Smooth muscle cell (in vitro differentiated cells): ENCODE results near the gene KIAA0513. TPM values are rescaled to one million over a fixed set of nuclear protein-coding genes. Genes with fewer than 3 reads are reported as not detected.

Experiments used
- DNase-seq: peaks from one replicate; lab custom pipeline; 2025; ENCODE audit not compliant: unreplicated experiment; lab: John Stamatoyannopoulos, UW
- H2AFZ ChIP-seq: fragments of 200-600 bp; sonication (generic); 2 replicates; pipeline ENCODE4 v1.6.0; 2016; ENCODE audit warnings: antibody characterized with exemption, low read depth, mild to moderate bottlenecking
- H3F3A ChIP-seq: fragments of 200-600 bp; sonication (generic); 2 replicates; pipeline ENCODE4 v1.6.0; 2017; ENCODE audit warnings: antibody characterized with exemption, low read depth
- H3K27ac ChIP-seq: fragments of 200-600 bp; sonication (generic); 2 replicates; pipeline ENCODE4 v1.5.1; 2016; ENCODE audit warnings: low read depth, mild to moderate bottlenecking
- H3K27me3 ChIP-seq: fragments of 200-600 bp; sonication (generic); 2 replicates; pipeline ENCODE4 v1.6.1; 2016; ENCODE audit warnings: low read depth, mild to moderate bottlenecking
- H3K36me3 ChIP-seq: fragments of 200-600 bp; sonication (generic); 2 replicates; pipeline ENCODE4 v1.5.1; 2016; ENCODE audit warnings: low read depth
- H3K4me1 ChIP-seq: fragments of 200-600 bp; sonication (generic); 2 replicates; pipeline ENCODE4 v1.5.1; 2016; ENCODE audit warnings: low read depth
- H3K4me2 ChIP-seq: fragments of 200-600 bp; sonication (generic); 2 replicates; pipeline ENCODE4 v1.6.0; 2016; ENCODE audit warnings: mild to moderate bottlenecking
- H3K4me3 ChIP-seq: fragments of 200-600 bp; sonication (generic); 2 replicates; pipeline ENCODE4 v1.5.1; 2016; ENCODE audit warnings: mild to moderate bottlenecking
- H3K79me2 ChIP-seq: fragments of 200-600 bp; sonication (generic); 2 replicates; pipeline ENCODE4 v1.6.0; 2016; ENCODE audit warnings: low read depth, mild to moderate bottlenecking
- H3K9ac ChIP-seq: fragments of 200-600 bp; sonication (generic); 2 replicates; pipeline ENCODE4 v1.6.0; 2016; ENCODE audit warnings: low read depth
- H3K9me3 ChIP-seq: fragments of 200-600 bp; sonication (generic); replicated peaks from 2 replicates; pipeline ENCODE4 v1.5.1; 2016; ENCODE audit warnings: low read depth
- H4K20me1 ChIP-seq: fragments of 200-600 bp; sonication (generic); 2 replicates; pipeline ENCODE4 v1.6.0; 2016; ENCODE audit warnings: low read depth
- CTCF ChIP-seq: fragments of 200-600 bp; sonication (generic); IDR thresholded peaks from 2 replicates; pipeline ENCODE4 v1.5.1; 2017; ENCODE audit warnings: borderline replicate concordance, mild to moderate bottlenecking, antibody characterized with exemption; ENCODE audit not compliant: insufficient read depth, poor library complexity, severe bottlenecking
- WGBS: methylation state at CpG from one replicate; pipeline ENCODE4 v1.1.7; 2016; ENCODE audit warnings: low lambda C conversion rate; 5-methylcytosine and 5-hydroxymethylcytosine counted together
- polyA plus RNA-seq: library from polyadenylated mRNA; unstranded; fragments of >200 nt; fragmentation: Nextera tagmentation; extraction: Ambion mirVana; gene quantifications from 2 replicates; pipeline ENCODE4 v1.2.1, GENCODE V29; 2016
- total RNA-seq: library from RNA; depleted of rRNA; stranded (reverse); fragments of >200 nt; gene quantifications from 2 replicates; pipeline ENCODE4 v1.2.3, GENCODE V29; 2014

KIAA0513 gene
- total and polyA plus RNA-seq, 2 experiments from 2014 or later: 3.2 to 3.3 TPM

- Histone ChIP-seq H3K36me3 (no peaks in the 10 kb centered on the region), H4K20me1 (no peaks in the 10 kb centered on the region), H3K27ac (no peak overlapping the region), H3K4me2 (no peak overlapping the region), H3F3A (no peaks in the 10 kb centered on the region), H2AFZ (no peak overlapping the region), H3K79me2 (no peaks in the 10 kb centered on the region), H3K9me3 (no peaks in the 10 kb centered on the region), H3K4me3 (no peak overlapping the region), H3K9ac (no peak overlapping the region), H3K4me1 (no peaks in the 10 kb centered on the region), H3K27me3 (no peaks in the 10 kb centered on the region)
- WGBS: 92% methylated on average over 10 of the region's 11 CpGs
- DNase-seq: no peak
- TF ChIP-seq CTCF: no peak
Measured at GRCh38 chr16:85104821-85105391, 77.3 kb downstream of the KIAA0513 start.

- DNase-seq: no peak
- Histone ChIP-seq H3K36me3 (no peaks in the 10 kb centered on the region), H3K4me3 (no peak overlapping the region), H3F3A (no peaks in the 10 kb centered on the region), H3K9ac (no peak overlapping the region), H3K4me1 (no peaks in the 10 kb centered on the region), H3K27ac (no peak overlapping the region), H3K27me3 (no peaks in the 10 kb centered on the region), H2AFZ (no peak overlapping the region), H3K4me2 (no peak overlapping the region), H4K20me1 (no peaks in the 10 kb centered on the region), H3K9me3 (no peaks in the 10 kb centered on the region), H3K79me2 (no peaks in the 10 kb centered on the region)
- no peak for TF ChIP-seq CTCF
- WGBS: 74% methylated on average over 5 of the region's 5 CpGs
Measured at GRCh38 chr16:85105475-85105874, 77.9 kb downstream of the KIAA0513 start.

- H3K36me3 ChIP-seq: no peaks in the 10 kb centered on the region
- no peak overlapping the region for H3K27ac ChIP-seq
- no peak overlapping the region for H2AFZ ChIP-seq
- no peak for DNase-seq
- no peaks in the 10 kb centered on the region for H3K9me3 ChIP-seq
- no peak overlapping the region for H3K4me3 ChIP-seq
- 91% methylated on average over 9 of the region's 9 CpGs for WGBS
- TF ChIP-seq CTCF: no peak
- H3F3A ChIP-seq: no peaks in the 10 kb centered on the region
- H3K9ac ChIP-seq: no peak overlapping the region
- no peaks in the 10 kb centered on the region for H3K27me3 ChIP-seq
- no peaks in the 10 kb centered on the region for H3K79me2 ChIP-seq
- no peaks in the 10 kb centered on the region for H4K20me1 ChIP-seq
- H3K4me1 ChIP-seq: no peaks in the 10 kb centered on the region
- H3K4me2 ChIP-seq: no peak overlapping the region
Measured at GRCh38 chr16:85107083-85107482, 79.5 kb downstream of the KIAA0513 start.

- H3K9ac ChIP-seq: no peak overlapping the region
- H3K36me3 ChIP-seq: no peaks in the 10 kb centered on the region
- no peak for DNase-seq
- H3K27ac ChIP-seq: no peak overlapping the region
- H3K4me2 ChIP-seq: no peak overlapping the region
- no peak for TF ChIP-seq CTCF
- H3K79me2 ChIP-seq: no peaks in the 10 kb centered on the region
- no peak overlapping the region for H3K4me3 ChIP-seq
- no peak overlapping the region for H2AFZ ChIP-seq
- H3K9me3 ChIP-seq: no peaks in the 10 kb centered on the region
- H3K4me1 ChIP-seq: no peaks in the 10 kb centered on the region
- H3K27me3 ChIP-seq: no peaks in the 10 kb centered on the region
- 90% methylated on average over 11 of the region's 11 CpGs for WGBS
- no peaks in the 10 kb centered on the region for H3F3A ChIP-seq
- no peaks in the 10 kb centered on the region for H4K20me1 ChIP-seq
Measured at GRCh38 chr16:85107532-85107931, 79.9 kb downstream of the KIAA0513 start.
